K562 (cell line): ENCODE data around the gene ZSWIM8. TPM values are rescaled to one million over a fixed set of nuclear protein-coding genes. Genes with fewer than 3 reads are reported as not detected.

ENCODE experiments used
- CBFA2T3 ChIP-seq: fragments of 450-650 bp; IDR thresholded peaks from 2 replicates; pipeline ENCODE4 v1.6.1; 2017
- DMBX1 ChIP-seq: fragments of 250-450 bp; sonication (Bioruptor Pico); IDR thresholded peaks from 2 replicates; pipeline ENCODE4 v1.8.0; 2022; ENCODE audit warnings: inconsistent platforms, mild to moderate bottlenecking, moderate library complexity, borderline replicate concordance
- HCFC1 ChIP-seq: IDR thresholded peaks from 2 replicates; pipeline ENCODE4 v1.6.1; 2012; ENCODE audit warnings: low read depth, low read length, improper control_type of control experiment
- KDM4B ChIP-seq, 2 experiments: fragments of 450-650 bp in 1 of 2; sonication (generic) in 1 of 2; IDR thresholded peaks; 2 replicates each; pipeline ENCODE4 v1.6.1; 2016 to 2017; ENCODE audit warnings: borderline replicate concordance in 2 of 2, antibody characterized with exemption in 1 of 2, low read depth in 1 of 2, mild to moderate bottlenecking in 1 of 2
- KLF1 ChIP-seq: fragments of 450-650 bp; IDR thresholded peaks from 2 replicates; pipeline ENCODE4 v1.6.1; 2016; ENCODE audit warnings: missing genetic modification characterization, missing compliant biosample characterization
- NR4A1 ChIP-seq, 2 experiments: fragments of 250-450 bp in 1 of 2; fragments of 450-650 bp in 1 of 2; sonication (Bioruptor Pico) in 1 of 2; IDR thresholded peaks; 2 replicates each; pipeline versions ENCODE4 v1.4.0 to v1.6.1; 2016 to 2020; ENCODE audit warnings: mild to moderate bottlenecking in 2 of 2, missing compliant biosample characterization in 1 of 2, missing genetic modification characterization in 1 of 2, moderate library complexity in 1 of 2
- POLR2H ChIP-seq: IDR thresholded peaks from 2 replicates; pipeline ENCODE4 v1.6.1; 2016; ENCODE audit warnings: missing genetic modification characterization, low read depth, mild to moderate bottlenecking, control low read depth, missing compliant biosample characterization, moderate library complexity
- PTRF ChIP-seq: fragments of 450-650 bp; IDR thresholded peaks from 2 replicates; pipeline ENCODE4 v1.6.1; 2016; ENCODE audit warnings: mild to moderate bottlenecking, missing genetic modification characterization, missing compliant biosample characterization
- PYGO2 ChIP-seq: fragments of 450-650 bp; IDR thresholded peaks from 2 replicates; pipeline ENCODE4 v1.6.1; 2016; ENCODE audit warnings: mild to moderate bottlenecking, missing genetic modification characterization, moderate library complexity, missing compliant biosample characterization
- TOE1 ChIP-seq, 2 experiments: fragments of 450-650 bp in 1 of 2; sonication (generic) in 1 of 2; formaldehyde crosslinking in 1 of 2; IDR thresholded peaks; 2 replicates each; pipeline versions ENCODE4 v1.7.1 to v1.8.0; 2016 to 2022; ENCODE audit warnings: borderline replicate concordance in 2 of 2, mild to moderate bottlenecking in 2 of 2, antibody characterized with exemption in 1 of 2, inconsistent platforms in 1 of 2, low read depth in 1 of 2, missing genetic modification reagents in 1 of 2, moderate library complexity in 1 of 2
- ZNF124 ChIP-seq: sonication (generic); formaldehyde crosslinking; IDR thresholded peaks from 2 replicates; pipeline ENCODE4 v1.8.1; 2022; ENCODE audit warnings: missing genetic modification reagents
- ZNF212 ChIP-seq: fragments of 450-650 bp; formaldehyde crosslinking; IDR thresholded peaks from 2 replicates; pipeline ENCODE4 v1.4.0; 2020; ENCODE audit warnings: mild to moderate bottlenecking
- ZNF76 ChIP-seq: fragments of 250-450 bp; sonication (Bioruptor Pico); IDR thresholded peaks from 2 replicates; pipeline ENCODE4 v1.4.0; 2020; ENCODE audit warnings: mild to moderate bottlenecking, moderate library complexity, borderline replicate concordance
- polyA plus RNA-seq, 8 experiments: library from polyadenylated mRNA; depleted of rRNA in 4 of 8; stranded (reverse) in 5 of 8; unstranded in 3 of 8; fragments of >200 nt; fragmentation: Nextera tagmentation in 2 of 8; fragmentation: Illumina TruSeq in 1 of 8; extraction: Ambion mirVana in 2 of 8; extraction: Trizol in 1 of 8; gene quantifications; 2 replicates each; pipeline versions ENCODE4 v1.2.1 to v1.2.3, GENCODE V29; 2011 to 2014; ENCODE audit warnings: inconsistent platforms in 1 of 8, missing spikeins in 1 of 8
- total RNA-seq, 7 experiments: library from RNA; depleted of rRNA in 6 of 7; stranded (reverse); fragments of >200 nt in 6 of 7; fragmentation: Illumina TruSeq in 2 of 7; extraction: Trizol in 2 of 7; gene quantifications; 2 replicates each; pipeline versions ENCODE4 v1.2.1 to v1.2.3, GENCODE V29; 2011 to 2021; ENCODE audit warnings: low replicate concordance in 1 of 7
- TF ChIP-seq, protein P1 (sequence below): sonication (generic); formaldehyde crosslinking; IDR thresholded peaks from 2 replicates; pipeline ENCODE4 v1.8.0; 2022; ENCODE audit warnings: mild to moderate bottlenecking, low read depth, missing genetic modification reagents
- TF ChIP-seq, protein P2 (sequence below): fragments of 450-650 bp; formaldehyde crosslinking; IDR thresholded peaks from 2 replicates; pipeline ENCODE4 v1.4.0; 2020; ENCODE audit warnings: mild to moderate bottlenecking, moderate library complexity
- TF ChIP-seq, protein P3 (sequence below): fragments of 250-450 bp; sonication (Bioruptor Pico); IDR thresholded peaks from 2 replicates; pipeline ENCODE4 v1.9.0; 2021; ENCODE audit warnings: mild to moderate bottlenecking, inconsistent platforms
- TF ChIP-seq, protein P4 (sequence below): fragments of 450-650 bp; IDR thresholded peaks from 2 replicates; pipeline ENCODE4 v1.7.1; 2018; ENCODE audit warnings: mild to moderate bottlenecking, low read depth; ENCODE audit not compliant: partially characterized antibody

ZSWIM8 gene
- total and polyA plus RNA-seq, 9 of the 15 experiments (the other 6 are each of a cell fraction or from before 2014, with no cell fraction given), result 5.6 to 47.8 (median 26.7) TPM

DNA sequence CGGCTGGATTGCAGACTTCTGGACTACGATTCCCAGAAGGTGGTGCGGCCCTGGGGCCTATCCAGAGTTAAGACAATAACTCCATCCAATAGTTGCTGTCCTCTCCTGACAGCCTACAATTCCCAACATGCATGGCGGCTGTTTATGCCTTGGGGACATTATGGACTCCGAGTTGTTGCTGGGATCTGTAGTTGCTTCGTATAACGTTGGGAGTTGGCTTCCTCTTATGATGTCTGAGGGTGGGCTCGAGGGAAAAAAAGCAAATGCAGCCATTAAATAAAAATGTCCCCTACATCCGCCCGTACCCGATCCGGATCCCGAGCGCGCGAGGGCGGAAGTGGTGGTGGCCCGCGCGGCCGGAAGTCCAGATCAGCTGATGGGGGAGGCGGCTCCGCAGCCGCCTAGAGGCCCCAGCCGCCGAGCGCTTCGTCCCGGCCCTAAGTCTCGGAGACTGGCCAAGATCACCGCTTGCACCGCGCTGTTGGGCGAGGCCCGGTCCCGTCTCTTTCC lies at the start of gene ZSWIM8 (continued):
- TF ChIP-seq, protein P1, sequence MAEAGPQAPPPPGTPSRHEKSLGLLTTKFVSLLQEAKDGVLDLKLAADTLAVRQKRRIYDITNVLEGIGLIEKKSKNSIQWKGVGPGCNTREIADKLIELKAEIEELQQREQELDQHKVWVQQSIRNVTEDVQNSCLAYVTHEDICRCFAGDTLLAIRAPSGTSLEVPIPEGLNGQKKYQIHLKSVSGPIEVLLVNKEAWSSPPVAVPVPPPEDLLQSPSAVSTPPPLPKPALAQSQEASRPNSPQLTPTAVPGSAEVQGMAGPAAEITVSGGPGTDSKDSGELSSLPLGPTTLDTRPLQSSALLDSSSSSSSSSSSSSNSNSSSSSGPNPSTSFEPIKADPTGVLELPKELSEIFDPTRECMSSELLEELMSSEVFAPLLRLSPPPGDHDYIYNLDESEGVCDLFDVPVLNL (CRISPR knock-in tag), result no peak
- peak; percentile 26; the same call in 1 of the 2 replicates for TF ChIP-seq ZNF76
- no peak for TF ChIP-seq PYGO2 (tag)
- TF ChIP-seq HCFC1, result peak; percentile 94
- peak; percentile 79 for TF ChIP-seq TOE1 (IDR thresholded peaks at IDR 0.05; ENCODE audit: borderline replicate concordance)
- TF ChIP-seq TOE1 (CRISPR knock-in tag; IDR thresholded peaks at IDR 0.05; ENCODE audit: borderline replicate concordance, low read depth), result no peak
- peak; percentile 34; the same call in 1 of the 2 replicates for TF ChIP-seq DMBX1
- TF ChIP-seq KLF1 (tag), result 0 out of 2 replicates have a peak, but pooled peaks have one; percentile 28
- TF ChIP-seq, protein P2, sequence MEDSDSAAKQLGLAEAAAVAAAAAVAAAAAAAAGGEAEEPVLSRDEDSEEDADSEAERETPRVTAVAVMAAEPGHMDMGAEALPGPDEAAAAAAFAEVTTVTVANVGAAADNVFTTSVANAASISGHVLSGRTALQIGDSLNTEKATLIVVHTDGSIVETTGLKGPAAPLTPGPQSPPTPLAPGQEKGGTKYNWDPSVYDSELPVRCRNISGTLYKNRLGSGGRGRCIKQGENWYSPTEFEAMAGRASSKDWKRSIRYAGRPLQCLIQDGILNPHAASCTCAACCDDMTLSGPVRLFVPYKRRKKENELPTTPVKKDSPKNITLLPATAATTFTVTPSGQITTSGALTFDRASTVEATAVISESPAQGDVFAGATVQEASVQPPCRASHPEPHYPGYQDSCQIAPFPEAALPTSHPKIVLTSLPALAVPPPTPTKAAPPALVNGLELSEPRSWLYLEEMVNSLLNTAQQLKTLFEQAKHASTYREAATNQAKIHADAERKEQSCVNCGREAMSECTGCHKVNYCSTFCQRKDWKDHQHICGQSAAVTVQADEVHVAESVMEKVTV (CRISPR knock-in tag), result no peak
- TF ChIP-seq KDM4B (IDR thresholded peaks at IDR 0.05; ENCODE audit: borderline replicate concordance in 2 of 2, low read depth in 1 of 2), result peak in 1 of 2 experiments; percentile 61; a peak in 1 of 4 replicates
- no peak for TF ChIP-seq CBFA2T3
- TF ChIP-seq, protein P3, sequence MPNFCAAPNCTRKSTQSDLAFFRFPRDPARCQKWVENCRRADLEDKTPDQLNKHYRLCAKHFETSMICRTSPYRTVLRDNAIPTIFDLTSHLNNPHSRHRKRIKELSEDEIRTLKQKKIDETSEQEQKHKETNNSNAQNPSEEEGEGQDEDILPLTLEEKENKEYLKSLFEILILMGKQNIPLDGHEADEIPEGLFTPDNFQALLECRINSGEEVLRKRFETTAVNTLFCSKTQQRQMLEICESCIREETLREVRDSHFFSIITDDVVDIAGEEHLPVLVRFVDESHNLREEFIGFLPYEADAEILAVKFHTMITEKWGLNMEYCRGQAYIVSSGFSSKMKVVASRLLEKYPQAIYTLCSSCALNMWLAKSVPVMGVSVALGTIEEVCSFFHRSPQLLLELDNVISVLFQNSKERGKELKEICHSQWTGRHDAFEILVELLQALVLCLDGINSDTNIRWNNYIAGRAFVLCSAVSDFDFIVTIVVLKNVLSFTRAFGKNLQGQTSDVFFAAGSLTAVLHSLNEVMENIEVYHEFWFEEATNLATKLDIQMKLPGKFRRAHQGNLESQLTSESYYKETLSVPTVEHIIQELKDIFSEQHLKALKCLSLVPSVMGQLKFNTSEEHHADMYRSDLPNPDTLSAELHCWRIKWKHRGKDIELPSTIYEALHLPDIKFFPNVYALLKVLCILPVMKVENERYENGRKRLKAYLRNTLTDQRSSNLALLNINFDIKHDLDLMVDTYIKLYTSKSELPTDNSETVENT (CRISPR knock-in tag), result peak; percentile 48; the same call in 1 of the 2 replicates
- TF ChIP-seq, protein P4, sequence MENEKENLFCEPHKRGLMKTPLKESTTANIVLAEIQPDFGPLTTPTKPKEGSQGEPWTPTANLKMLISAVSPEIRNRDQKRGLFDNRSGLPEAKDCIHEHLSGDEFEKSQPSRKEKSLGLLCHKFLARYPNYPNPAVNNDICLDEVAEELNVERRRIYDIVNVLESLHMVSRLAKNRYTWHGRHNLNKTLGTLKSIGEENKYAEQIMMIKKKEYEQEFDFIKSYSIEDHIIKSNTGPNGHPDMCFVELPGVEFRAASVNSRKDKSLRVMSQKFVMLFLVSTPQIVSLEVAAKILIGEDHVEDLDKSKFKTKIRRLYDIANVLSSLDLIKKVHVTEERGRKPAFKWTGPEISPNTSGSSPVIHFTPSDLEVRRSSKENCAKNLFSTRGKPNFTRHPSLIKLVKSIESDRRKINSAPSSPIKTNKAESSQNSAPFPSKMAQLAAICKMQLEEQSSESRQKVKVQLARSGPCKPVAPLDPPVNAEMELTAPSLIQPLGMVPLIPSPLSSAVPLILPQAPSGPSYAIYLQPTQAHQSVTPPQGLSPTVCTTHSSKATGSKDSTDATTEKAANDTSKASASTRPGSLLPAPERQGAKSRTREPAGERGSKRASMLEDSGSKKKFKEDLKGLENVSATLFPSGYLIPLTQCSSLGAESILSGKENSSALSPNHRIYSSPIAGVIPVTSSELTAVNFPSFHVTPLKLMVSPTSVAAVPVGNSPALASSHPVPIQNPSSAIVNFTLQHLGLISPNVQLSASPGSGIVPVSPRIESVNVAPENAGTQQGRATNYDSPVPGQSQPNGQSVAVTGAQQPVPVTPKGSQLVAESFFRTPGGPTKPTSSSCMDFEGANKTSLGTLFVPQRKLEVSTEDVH, result peak; percentile 93
- TF ChIP-seq ZNF124 (CRISPR knock-in tag), result no peak
- no peak; the same call in 1 of the 2 replicates for TF ChIP-seq ZNF212 (CRISPR knock-in tag)
- TF ChIP-seq PTRF (tag), result no peak
- no peak for TF ChIP-seq NR4A1 (CRISPR knock-in tag; IDR thresholded peaks at IDR 0.05)
- TF ChIP-seq NR4A1 (tag; IDR thresholded peaks at IDR 0.05), result no peak
- peak; percentile 79 for TF ChIP-seq POLR2H (tag)
